GM18951 (cell line): ENCODE measurements around the gene FAM229A.

Experiments used
- POLR2A ChIP-seq: IDR thresholded peaks from 4 replicates; pipeline ENCODE4 v1.6.1; 2011; ENCODE audit warnings: mild to moderate bottlenecking; ENCODE audit not compliant: insufficient read length, insufficient read depth; ENCODE audit errors: extremely low read depth
- in situ Hi-C: fragments of 300-500 bp; cut with MboI; formaldehyde crosslinking; loops from one replicate; pipeline ENCODE4 v1.12.0; 2022; ENCODE audit warnings: low sequenced_read_pairs, mixed read lengths, inconsistent platforms; ENCODE audit not compliant: unreplicated experiment

The FAM229A gene

GRCh38 chr1:32392325-32392724 lies 30.0 kb upstream of the FAM229A start:
- in situ Hi-C loops, result no loop called here
- no peak for TF ChIP-seq POLR2A

DNA sequence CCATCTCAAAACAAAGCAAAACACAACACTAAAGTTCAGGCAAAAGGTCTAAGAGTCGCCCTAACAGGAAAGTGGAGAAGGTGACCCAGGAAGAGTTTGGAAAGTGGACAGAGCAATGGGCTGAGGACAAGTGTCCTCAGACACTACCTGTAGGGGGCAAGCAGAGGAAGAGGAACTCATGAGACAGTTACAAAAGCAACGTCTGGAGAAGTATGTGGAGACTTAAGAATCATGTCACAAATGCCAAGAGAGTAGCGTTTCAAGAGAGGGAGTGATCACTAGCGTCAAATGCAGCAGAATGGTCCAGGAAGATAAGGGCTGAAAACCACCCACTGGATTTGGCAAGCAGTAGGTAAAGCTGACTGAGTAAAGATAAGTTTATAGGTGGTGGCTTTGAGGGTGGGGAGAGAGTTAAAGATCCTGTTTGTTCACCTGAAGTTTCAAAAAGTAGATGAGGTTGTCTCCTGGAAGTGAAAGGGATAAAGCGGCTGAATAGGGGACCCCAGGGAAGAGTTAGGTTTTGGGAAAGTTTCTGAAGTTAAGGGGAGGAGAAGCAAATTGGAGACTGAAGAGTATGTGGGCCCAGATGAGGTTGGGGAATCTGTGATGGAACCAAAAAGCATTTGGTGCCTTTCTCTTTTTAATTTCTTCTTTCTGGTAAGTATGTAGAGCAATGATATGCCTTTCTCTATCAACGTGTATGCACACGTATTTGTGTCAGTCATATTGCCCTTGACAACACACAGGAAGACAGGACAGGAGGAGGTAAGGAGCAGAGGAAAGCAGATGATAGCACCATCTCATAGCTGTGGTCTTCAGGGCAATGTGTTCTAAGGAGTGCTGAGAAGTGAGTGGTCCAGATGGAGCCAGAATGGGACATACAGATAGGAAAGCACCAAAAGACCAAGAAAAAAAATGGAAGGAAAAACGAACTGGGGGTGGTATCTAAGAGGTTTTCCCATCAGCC lies 28.9 kb upstream of the FAM229A start:
- no peak for TF ChIP-seq POLR2A
- in situ Hi-C loops, result no loop called here

- in situ Hi-C loops, result no loop called here
- no peak for TF ChIP-seq POLR2A
These were observed 26.4 kb upstream of the FAM229A start for GRCh38 chr1:32388641-32389040.

GRCh38 chr1:32386676-32387392 lies 24.5 kb upstream of the FAM229A start:
- TF ChIP-seq POLR2A, result no peak
- in situ Hi-C loops, result no loop called here

- in situ Hi-C loops, result no loop called here
- TF ChIP-seq POLR2A, result no peak
These were observed 17.8 kb upstream of the FAM229A start for GRCh38 chr1:32380057-32380456.

DNA sequence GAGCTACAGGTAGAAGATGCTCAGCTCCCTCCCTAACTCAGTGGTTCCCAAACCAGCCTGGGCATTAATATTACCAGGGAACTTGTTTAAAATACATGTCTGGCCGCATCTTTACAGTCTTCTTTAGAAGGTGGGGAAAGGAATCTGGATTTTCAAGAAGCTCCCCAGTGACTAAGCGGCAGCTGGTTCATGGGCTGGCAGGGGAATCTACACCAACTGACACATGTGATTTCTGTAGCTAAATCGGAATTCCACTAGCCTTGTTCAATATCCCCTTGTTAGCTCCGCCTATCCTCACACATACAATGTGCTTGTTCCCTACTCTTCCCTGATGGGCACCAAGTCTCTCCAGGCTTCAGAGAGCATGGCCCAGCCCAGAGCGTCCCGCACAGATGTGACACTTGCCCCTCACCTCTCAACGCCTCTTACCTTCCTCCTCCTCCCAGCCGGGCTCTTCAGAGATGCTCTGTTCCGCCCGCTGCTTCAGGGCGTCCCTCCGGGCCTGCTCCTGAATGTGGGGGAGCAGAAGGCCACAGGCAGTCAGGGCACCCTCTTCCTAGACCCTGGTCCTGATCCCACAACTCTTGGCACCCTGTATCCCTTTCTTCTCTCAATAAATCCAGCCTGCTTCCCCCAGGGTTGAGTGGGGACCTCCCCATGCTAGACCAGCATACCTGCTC lies 15.4 kb upstream of the FAM229A start:
- in situ Hi-C loops, result no loop called here

DNA sequence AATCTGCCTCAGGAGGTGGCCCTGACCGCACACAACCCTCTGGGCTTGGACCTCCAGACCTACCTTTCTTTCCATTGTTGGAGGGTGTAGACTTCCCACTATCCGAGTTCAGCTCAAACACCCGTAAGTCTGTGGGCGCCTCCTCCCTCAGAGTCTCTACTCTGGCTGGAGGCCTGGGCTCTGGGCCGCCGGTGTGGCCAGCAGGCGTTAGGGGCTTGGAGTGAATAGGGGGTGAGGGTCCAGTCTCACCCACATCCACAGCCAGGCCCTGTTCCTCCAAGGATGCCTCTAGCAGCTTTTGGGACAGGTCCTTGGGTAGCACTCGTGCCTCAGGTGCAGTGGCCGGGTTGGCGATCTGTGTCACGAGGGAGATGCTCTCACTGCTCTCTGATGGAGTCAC lies 13.9 kb upstream of the FAM229A start:
- no peak for TF ChIP-seq POLR2A
- in situ Hi-C loops, result no loop called here

More for the DNA sequence above, 15.4 kb upstream of the FAM229A start:
- TF ChIP-seq POLR2A, result no peak

DNA sequence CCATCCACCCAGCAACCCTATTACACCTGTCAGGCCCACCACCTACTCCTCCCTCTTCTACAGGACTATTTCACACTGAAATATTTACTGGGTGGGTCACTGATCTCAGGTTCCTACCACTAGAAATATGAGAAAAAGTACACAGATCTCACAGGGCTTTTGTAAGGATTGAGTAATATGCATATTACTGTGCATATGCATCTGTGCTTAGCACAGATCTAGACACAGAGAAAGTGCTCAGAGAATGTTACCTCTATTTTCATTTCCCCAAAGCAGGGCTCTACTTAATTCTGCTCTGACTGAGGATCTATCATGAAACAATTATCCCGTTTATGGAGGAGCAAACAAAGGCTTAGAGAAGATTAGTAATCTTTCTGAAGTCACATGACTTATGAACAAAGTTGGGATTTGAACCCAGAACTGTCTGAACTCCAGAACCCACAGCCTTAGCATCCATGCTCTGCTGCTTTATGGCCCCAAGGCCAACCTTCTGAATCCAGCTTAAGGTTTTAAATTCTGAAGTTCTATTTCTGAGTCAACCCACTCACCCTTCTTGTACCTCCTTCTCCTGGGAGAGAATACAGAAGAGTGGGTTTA lies 11.8 kb upstream of the FAM229A start:
- no peak for TF ChIP-seq POLR2A
- in situ Hi-C loops, result no loop called here

- in situ Hi-C loops, result no loop called here
- TF ChIP-seq POLR2A, result no peak
These were observed 10.0 kb upstream of the FAM229A start for GRCh38 chr1:32372149-32372756.

DNA sequence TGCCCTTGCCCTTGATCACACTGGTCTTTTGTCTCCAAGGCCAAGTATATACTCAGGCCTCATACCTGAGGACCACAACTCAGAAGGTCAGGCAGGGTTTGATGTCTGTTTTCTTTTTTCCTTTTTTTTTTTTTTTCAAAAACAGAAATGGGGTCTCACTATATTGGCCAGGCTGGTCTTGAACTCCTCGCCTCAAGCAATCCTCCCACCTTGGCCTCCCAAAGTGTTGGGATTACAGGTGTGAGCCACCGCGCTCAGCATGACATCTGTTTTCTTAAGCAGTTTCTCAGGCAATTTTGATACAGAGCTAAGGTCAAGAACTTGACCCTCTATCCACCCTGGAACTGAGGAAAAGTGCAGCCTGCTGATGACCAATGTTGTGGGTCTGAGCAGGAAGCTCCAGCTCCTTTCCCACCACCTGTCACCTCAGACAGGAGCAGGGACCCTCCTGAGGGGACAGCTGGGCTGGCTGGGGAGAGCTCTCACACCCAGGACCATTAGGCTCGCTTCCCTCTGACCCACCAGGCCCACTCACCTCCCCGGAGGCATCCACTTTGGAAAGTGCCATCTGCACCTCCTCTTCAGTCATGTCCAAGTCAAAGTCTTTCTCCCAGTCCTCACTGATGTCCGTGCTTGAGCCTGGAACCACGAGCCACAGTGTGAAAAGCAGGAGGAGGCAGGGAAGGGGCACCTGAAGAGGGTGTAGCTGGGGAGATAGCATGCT lies 5.8 kb upstream of the FAM229A start:
- no peak for TF ChIP-seq POLR2A
- in situ Hi-C loops, result no loop called here

GRCh38 chr1:32365445-32365844 lies 3.2 kb upstream of the FAM229A start:
- no peak for TF ChIP-seq POLR2A
- in situ Hi-C loops, result no loop called here

DNA sequence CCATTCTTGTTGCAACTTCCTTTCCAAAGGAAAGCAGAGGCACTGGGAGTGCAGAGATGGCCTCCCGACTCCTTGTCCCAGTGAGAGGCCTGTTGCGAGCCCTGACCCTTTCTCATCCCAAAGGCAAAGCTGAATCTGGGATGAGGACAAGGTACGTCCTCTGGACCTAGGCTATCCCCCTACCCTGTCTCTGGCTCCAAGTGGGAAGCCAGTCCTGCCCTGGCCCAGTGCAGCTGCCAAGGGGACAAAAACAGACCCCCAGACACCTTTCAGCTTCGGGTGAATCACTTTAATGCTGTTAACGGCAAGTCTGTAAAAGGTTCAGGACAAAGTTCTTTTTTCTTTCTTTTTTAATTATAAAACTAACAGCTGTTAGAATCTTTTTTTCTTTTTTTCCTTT lies 2.6 kb upstream of the FAM229A start:
- in situ Hi-C loops, result no loop called here
- TF ChIP-seq POLR2A, result no peak
